ENCODE measurements around the gene VCL. TPM values are rescaled to one million over a fixed set of nuclear protein-coding genes. Genes with fewer than 3 reads are reported as not detected.
"Not testable (repeated sequence)": the region's sequence is repeated elsewhere in the genome, so short reads cannot be mapped to it uniquely, and the experiment has no call there.

VCL gene
- total and polyA plus RNA-seq, 5 donors: 74.6 to 246 (median 216) TPM

- H3K27me3 ChIP-seq (ENCODE audit: control insufficient read depth, insufficient read depth); H3K4me1 ChIP-seq (ENCODE audit: control insufficient read depth, insufficient read depth, low read length); DNase-seq; H3K9me3 ChIP-seq (ENCODE audit: control insufficient read depth, low read length); intact Hi-C loops (cut with DNase I); H3K27ac ChIP-seq (ENCODE audit: low read length); H3K4me3 ChIP-seq (ENCODE audit: low read length); ATAC-seq: not testable (repeated sequence)
- WGBS: 94% methylated on average over 5 of the region's 5 CpGs
These were observed 140.7 kb downstream of the VCL start for GRCh38 chr10:74138596-74138995.

- peak in 2 of 3 donors; percentile 43 to 55 for DNase-seq
- Histone ChIP-seq H3K27ac (ENCODE audit: low read length) (no peak overlapping the region), H3K9me3 (ENCODE audit: control insufficient read depth, low read length) (no peaks in the 10 kb centered on the region), H3K4me1 (ENCODE audit: control insufficient read depth, insufficient read depth, low read length) (peaks cover 4% of the 10 kb centered on the region), H3K4me3 (ENCODE audit: low read length) (no peak overlapping the region), H3K27me3 (ENCODE audit: control insufficient read depth, insufficient read depth) (no peaks in the 10 kb centered on the region)
- 94% methylated on average over 18 of the region's 18 CpGs for WGBS
- intact Hi-C loops (cut with DNase I): no loop called here
- ATAC-seq: peak in 1 of 2 donors; percentile 35
These were observed 142.1 kb downstream of the VCL start for GRCh38 chr10:74139981-74140380.

GRCh38 chr10:74140553-74140952 is 142.6 kb downstream of the VCL start:
- intact Hi-C loops (cut with DNase I): no loop called here
- Histone ChIP-seq H3K4me1 (ENCODE audit: control insufficient read depth, insufficient read depth, low read length) (peaks cover 4% of the 10 kb centered on the region), H3K27ac (ENCODE audit: low read length) (no peak overlapping the region), H3K9me3 (ENCODE audit: control insufficient read depth, low read length) (no peaks in the 10 kb centered on the region), H3K4me3 (ENCODE audit: low read length) (no peak overlapping the region), H3K27me3 (ENCODE audit: control insufficient read depth, insufficient read depth) (no peaks in the 10 kb centered on the region)
- DNase-seq (no peak), ATAC-seq (no peak)
- WGBS: 77% methylated on average over 2 of the region's 2 CpGs

- H3K4me1 ChIP-seq (ENCODE audit: control insufficient read depth, insufficient read depth, low read length): peaks cover 4% of the 10 kb centered on the region
- intact Hi-C loops (cut with DNase I): no loop called here
- no peak overlapping the region for H3K27ac ChIP-seq (ENCODE audit: low read length)
- H3K27me3 ChIP-seq (ENCODE audit: control insufficient read depth, insufficient read depth): no peaks in the 10 kb centered on the region
- 13% methylated on average over 2 of the region's 2 CpGs for WGBS
- no peak overlapping the region for H3K4me3 ChIP-seq (ENCODE audit: low read length)
- no peaks in the 10 kb centered on the region for H3K9me3 ChIP-seq (ENCODE audit: control insufficient read depth, low read length)
- DNase-seq (no peak), ATAC-seq (peak; percentile 53 to 75)
These were observed 147.2 kb downstream of the VCL start for GRCh38 chr10:74145133-74145532.

- H3K27me3 ChIP-seq (ENCODE audit: control insufficient read depth, insufficient read depth); ATAC-seq; H3K9me3 ChIP-seq (ENCODE audit: control insufficient read depth, low read length); DNase-seq; intact Hi-C loops (cut with DNase I); H3K27ac ChIP-seq (ENCODE audit: low read length); H3K4me3 ChIP-seq (ENCODE audit: low read length); H3K4me1 ChIP-seq (ENCODE audit: control insufficient read depth, insufficient read depth, low read length): not testable (repeated sequence)
- 97% methylated on average over 10 of the region's 10 CpGs for WGBS
These were observed 149.1 kb downstream of the VCL start for GRCh38 chr10:74146980-74147379.

- under 1% methylated on average over 32 of the region's 32 CpGs for WGBS
- DNase-seq (peak; percentile 84 to 92 (median 90)), ATAC-seq (peak; percentile 73 to 76)
- H3K4me1 ChIP-seq (ENCODE audit: control insufficient read depth, insufficient read depth, low read length): no peaks in the 10 kb centered on the region
- H3K4me3 ChIP-seq (ENCODE audit: low read length): peak within 1 kb of the TSS; percentile 72
- no peaks in the 10 kb centered on the region for H3K9me3 ChIP-seq (ENCODE audit: control insufficient read depth, low read length)
- intact Hi-C loops (cut with DNase I): no loop called here
- H3K27ac ChIP-seq (ENCODE audit: low read length): peak within 1 kb of the TSS; percentile 93
- H3K27me3 ChIP-seq (ENCODE audit: control insufficient read depth, insufficient read depth): no peaks in the 10 kb centered on the region
These were observed 152.5 kb downstream of the VCL start, which contains the start of gene AP3M1 for GRCh38 chr10:74150204-74150989. AP3M1 (minus strand) TSS chr10:74150828; CDS start chr10:74138379, 12,449 bp downstream.

- WGBS: under 1% methylated on average over 57 of the region's 57 CpGs
- DNase-seq: peak; percentile 100
- intact Hi-C loops (cut with DNase I): no loop called here
- Histone ChIP-seq H3K4me3 (ENCODE audit: low read length) (peak within 1 kb of the TSS; percentile 72), H3K9me3 (ENCODE audit: control insufficient read depth, low read length) (no peaks in the 10 kb centered on the region), H3K27me3 (ENCODE audit: control insufficient read depth, insufficient read depth) (no peaks in the 10 kb centered on the region), H3K4me1 (ENCODE audit: control insufficient read depth, insufficient read depth, low read length) (no peaks in the 10 kb centered on the region), H3K27ac (ENCODE audit: low read length) (peak within 1 kb of the TSS; percentile 93)
- ATAC-seq: peak; percentile 97 to 98
These were observed 153.3 kb downstream of the VCL start, which contains the start of gene ADK for GRCh38 chr10:74150990-74151878. ADK (plus strand) TSS chr10:74151221; CDS start chr10:74151279, 58 bp downstream.

- H3K27me3 ChIP-seq (ENCODE audit: control insufficient read depth, insufficient read depth): no peaks in the 10 kb centered on the region
- DNase-seq (no peak), ATAC-seq (no peak)
- H3K27ac ChIP-seq (ENCODE audit: low read length): peak overlapping the region; percentile 93
- 28% methylated on average over 5 of the region's 5 CpGs for WGBS
- H3K9me3 ChIP-seq (ENCODE audit: control insufficient read depth, low read length): no peaks in the 10 kb centered on the region
- H3K4me1 ChIP-seq (ENCODE audit: control insufficient read depth, insufficient read depth, low read length): no peaks in the 10 kb centered on the region
- intact Hi-C loops (cut with DNase I): no loop called here
- H3K4me3 ChIP-seq (ENCODE audit: low read length): peak overlapping the region; percentile 72
These were observed 154.2 kb downstream of the VCL start for GRCh38 chr10:74151879-74152722.

GRCh38 chr10:74153123-74153522 is 155.2 kb downstream of the VCL start:
- no peaks in the 10 kb centered on the region for H3K9me3 ChIP-seq (ENCODE audit: control insufficient read depth, low read length)
- no peak overlapping the region for H3K27ac ChIP-seq (ENCODE audit: low read length)
- DNase-seq: no peak
- intact Hi-C loops (cut with DNase I): no loop called here
- H3K27me3 ChIP-seq (ENCODE audit: control insufficient read depth, insufficient read depth): no peaks in the 10 kb centered on the region
- peak overlapping the region; percentile 27 for H3K4me3 ChIP-seq (ENCODE audit: low read length)
- ATAC-seq: no peak
- 35% methylated on average over 4 of the region's 4 CpGs for WGBS
- H3K4me1 ChIP-seq (ENCODE audit: control insufficient read depth, insufficient read depth, low read length): no peaks in the 10 kb centered on the region

GRCh38 chr10:74153676-74154075 is 155.8 kb downstream of the VCL start:
- 51% methylated on average over 4 of the region's 4 CpGs for WGBS
- intact Hi-C loops (cut with DNase I): no loop called here
- DNase-seq: no peak
- Histone ChIP-seq H3K27me3 (ENCODE audit: control insufficient read depth, insufficient read depth) (no peaks in the 10 kb centered on the region), H3K4me1 (ENCODE audit: control insufficient read depth, insufficient read depth, low read length) (no peaks in the 10 kb centered on the region), H3K27ac (ENCODE audit: low read length) (no peak overlapping the region), H3K9me3 (ENCODE audit: control insufficient read depth, low read length) (no peaks in the 10 kb centered on the region), H3K4me3 (ENCODE audit: low read length) (no peak overlapping the region)
- ATAC-seq: no peak

Data from right cardiac atrium (tissue), 5 donors.